GM21423 (cell line): ENCODE measurements around the gene SIM2.

ENCODE experiments used
- ATAC-seq: cut with Tn5 transposase; IDR thresholded peaks from one replicate; pipeline ENCODE4 v1.9.1; 2021; ENCODE audit warnings: mild to moderate bottlenecking, moderate library complexity; ENCODE audit not compliant: unreplicated experiment

Gene SIM2

DNA sequence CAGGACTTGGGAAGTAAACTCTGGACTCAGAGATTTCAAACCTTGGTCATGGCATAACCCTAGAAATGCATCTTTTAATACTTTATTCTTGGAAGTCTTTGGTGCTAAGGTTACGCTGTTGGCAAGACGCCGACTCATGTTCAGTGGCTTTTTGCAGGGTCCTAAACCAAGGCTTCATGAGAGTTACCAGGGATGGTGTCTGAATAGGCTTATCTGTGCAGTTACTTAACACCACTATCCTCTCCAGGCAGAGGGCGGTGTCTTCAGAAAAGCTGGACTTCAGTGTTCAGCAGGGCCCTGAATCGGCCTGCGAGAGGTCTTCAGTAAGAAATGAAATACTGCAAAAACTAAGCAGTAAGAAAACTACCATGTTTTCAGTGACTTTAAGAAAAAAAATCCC is 58.3 kb downstream of the SIM2 start:
- ATAC-seq = no peak

DNA sequence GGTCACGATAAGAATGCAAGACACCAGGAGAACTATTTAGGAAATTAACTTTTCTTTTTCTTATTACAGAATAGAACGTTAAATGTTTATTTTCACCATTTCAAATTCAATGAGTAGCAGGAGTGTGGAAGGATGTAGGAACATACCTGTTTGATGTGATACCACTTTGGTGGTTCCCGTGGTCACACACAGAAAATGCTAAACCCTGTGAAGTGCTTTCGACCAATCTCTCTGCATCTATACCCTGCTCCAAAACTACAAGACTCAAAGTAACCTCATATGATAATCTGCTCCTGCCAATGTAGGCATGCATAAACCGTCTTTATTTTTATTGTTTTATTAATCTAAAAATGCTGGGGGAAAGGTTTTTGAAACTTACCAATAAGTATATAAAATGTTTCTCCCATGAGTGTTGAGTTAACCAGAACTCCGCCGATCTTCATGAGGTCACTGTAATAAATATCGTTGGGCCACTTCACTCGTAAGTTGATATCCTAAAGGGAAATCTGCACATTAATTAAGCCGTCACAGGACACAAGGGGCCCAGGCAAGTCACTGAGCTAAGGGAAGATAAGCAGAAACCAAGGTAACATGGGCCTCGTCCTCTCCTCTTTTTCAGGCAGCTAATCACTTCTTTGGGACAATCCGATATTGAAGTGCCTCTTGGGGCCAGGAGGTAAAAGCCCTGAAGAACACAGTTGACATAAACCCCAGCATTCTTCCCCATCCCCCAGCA is 60.6 kb downstream of the SIM2 start:
- no peak for ATAC-seq

DNA sequence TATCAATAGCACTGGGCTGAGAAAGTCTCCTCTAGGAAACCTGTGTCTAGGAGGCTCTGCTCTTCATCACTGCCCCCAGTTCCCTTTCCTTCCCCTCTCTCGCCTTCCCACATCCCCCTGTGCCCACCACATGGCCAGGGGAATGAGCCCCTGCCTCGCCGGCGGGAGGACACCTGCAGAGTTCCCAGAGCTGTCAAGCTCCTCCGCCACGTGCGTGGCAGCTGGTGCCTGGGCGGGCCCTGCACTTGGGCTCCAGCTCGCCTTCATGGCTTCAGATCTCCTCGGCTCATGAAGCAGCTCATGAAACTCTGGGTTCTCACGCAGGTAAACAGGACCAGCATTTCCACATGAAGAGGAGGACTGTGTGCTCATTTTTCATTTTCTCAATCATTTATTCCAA is 62.8 kb downstream of the SIM2 start:
- ATAC-seq = no peak

DNA sequence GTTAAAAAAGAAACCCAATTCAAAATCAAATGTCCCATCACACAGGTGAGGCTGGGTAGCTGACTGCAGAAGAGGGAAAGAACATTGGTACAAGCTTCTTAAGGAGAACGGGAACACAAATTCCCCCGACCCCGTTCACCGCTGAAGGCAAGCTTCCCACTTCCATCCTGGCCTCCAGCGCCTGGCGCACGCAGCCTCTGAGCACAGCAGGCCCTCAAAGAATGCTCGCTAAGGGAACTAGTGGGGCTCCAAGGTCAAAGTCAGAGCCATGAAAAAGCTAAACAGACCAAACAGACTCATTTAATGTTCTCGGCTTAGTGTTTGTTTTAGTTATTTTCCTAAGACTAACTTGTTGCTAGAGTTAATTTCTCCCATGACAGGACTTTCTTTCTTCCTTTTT is 63.7 kb downstream of the SIM2 start:
- ATAC-seq = no peak

DNA sequence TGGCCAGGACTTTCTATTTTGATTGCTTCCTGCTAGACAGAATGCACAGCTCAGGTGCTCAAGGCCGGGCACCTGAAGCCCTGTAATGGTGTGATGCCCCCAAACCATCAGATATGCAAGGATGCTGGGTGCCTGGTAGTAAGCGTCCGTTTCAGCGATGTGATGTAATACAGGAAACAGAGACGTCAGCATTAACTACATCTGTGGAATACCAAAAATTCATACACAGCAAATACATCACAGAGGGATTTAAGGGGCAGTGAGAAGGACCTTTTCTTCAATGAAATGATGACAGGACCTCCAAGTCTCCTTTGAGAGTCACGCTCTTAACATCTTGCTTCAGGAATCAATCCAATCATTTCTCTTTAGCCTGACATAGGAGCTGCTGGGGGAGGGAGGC is 64.4 kb downstream of the SIM2 start:
- ATAC-seq = no peak

DNA sequence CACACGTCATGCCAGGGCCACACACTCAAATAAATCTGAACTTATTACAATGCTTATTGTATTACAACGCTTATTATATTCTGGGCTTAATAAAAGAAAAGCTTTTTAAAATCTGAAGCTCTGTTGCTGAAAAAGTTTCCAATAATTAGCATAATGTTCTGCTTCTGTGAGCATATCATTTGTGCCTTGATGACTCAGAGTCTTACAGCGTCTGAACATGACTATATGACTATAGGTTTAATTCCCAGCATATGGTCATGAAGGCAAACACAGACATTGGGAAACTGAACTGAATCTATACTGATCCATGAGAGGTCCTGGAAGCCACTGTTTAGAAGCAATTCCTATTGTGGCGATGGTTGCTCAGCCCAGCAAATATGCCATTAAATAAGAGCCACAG is 66.3 kb downstream of the SIM2 start:
- ATAC-seq = no peak

DNA sequence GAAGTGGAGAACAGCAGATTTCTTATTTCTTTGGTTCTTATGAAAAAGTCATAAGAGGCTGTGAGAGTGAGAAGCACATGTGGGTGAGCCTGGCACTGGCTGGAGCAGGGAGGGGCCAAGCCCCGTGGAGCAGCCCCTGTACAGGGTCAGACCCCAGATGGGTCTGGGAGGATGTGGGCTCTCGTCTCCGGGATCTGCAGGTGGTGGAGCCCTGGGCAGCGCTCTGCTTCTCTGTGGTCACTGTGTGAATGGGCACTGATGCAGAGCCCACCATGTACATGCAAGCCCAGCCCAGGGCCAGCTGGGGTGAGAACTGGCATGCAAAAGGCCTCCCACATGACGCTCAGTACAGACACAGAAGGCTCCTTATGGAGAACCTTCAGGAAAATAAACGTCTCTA is 67.6 kb downstream of the SIM2 start:
- ATAC-seq = no peak

DNA sequence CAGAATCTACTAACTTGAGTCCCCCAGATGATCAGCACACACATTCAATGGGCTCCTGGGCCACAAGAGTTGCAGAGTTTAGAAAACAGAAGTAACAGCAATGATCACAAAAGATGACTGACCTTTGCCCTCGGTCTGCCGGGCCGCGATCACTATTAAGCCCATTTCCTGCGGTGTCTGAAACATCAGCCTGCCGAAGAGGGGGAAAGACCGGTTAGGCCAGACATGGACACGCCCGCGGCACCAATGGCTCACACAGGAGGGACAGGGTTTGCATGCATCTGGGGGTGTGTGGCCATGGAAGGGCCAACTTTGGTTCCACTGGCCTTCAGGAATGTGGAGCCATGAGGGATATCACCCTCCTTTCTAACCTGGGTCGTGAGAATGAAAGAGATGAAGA is 68.2 kb downstream of the SIM2 start:
- no peak for ATAC-seq

DNA sequence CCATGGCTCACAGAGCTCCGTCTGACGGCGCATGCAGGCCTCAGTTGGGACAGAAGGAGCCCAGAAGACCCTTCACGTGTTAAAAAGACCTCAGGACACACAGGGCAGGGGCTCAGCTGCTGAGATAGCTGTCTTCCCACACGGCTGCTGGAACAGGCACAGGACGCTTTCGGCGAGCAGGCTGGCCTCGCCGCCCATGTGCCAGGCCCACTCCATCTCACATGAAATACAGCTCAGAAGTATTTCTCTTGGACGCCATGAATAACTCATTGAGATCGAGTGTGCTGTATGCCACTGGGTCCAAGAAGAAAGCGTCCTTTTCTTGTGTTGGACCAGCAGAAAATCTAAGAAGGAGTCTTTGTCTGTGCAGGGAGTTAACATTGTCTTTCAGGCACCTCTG is 69.6 kb downstream of the SIM2 start:
- ATAC-seq = no peak

DNA sequence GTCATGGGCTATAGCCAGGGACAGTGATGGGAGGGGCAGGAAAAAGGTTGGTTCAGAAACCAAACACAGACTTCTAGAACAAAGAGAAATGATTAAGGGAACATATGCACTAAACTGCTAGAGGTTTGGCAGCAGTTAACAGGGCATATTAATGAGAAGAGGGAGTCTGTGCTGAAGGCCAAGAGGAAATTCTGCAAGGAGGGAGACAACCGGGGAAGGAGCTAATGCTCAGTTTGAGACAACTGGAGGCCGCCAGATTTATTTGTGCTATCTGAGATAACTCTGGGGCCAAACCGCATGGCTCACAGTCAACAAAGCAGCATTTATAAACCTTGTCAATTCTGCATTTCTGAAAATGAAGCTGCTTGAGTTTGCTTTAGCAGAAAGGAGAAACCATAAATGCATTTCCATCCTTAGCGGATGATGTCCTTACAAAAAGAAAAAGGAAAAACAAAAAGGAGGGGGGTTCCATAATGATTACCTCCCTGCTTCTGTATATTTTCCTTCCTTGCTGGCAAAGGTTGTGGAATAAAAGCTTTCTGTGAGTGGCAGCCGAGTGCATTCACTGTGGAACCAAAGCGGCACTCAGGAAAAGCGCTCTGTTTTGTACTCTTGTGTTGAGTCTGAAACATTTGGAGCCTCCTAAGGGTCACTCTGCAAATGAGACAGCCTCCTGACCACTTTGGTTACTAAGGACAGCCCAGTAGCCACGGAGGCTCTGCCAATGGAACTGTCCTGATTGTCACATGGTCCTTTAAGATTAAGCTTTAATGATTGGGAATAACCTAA is 70.3 kb downstream of the SIM2 start:
- no peak for ATAC-seq

DNA sequence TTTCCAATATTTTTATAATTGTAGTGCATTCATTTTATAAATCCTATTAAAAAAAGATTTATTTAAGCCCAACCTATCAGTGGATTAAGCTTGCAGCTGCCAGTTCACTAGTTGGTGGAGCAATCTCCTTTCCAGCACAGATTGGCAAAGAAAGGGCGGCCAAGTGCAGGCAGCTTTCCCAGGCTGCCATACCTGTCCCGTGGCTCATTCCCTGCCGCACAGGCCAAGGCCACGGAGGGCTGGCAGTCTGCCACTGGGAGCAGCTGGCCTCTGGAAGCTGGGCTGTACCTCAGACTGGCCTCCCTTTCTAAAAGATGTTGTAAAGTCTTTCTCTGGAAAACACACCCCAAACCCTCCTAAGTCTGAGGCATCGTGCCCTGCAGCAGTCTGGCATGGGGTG is 74.2 kb downstream of the SIM2 start:
- no peak for ATAC-seq

DNA sequence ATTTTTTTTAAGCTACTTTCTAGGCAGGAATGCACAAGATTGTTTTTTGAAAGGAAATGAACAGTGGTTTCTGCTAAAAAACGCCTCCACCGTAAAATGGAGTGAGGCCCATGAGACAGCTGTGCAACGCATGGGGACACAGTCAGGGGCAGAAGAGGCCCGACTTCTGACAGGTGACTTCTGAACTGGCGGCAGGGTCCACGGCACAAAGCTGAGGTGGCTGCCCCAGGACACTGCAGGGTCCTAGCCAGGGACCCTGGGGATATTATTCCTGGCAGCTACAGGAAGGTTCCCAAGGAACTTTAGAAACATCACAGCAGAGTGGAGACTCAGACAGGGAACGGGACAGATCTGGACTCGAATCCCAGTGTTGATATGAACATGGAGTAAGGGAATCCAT is 75.1 kb downstream of the SIM2 start:
- ATAC-seq = no peak

DNA sequence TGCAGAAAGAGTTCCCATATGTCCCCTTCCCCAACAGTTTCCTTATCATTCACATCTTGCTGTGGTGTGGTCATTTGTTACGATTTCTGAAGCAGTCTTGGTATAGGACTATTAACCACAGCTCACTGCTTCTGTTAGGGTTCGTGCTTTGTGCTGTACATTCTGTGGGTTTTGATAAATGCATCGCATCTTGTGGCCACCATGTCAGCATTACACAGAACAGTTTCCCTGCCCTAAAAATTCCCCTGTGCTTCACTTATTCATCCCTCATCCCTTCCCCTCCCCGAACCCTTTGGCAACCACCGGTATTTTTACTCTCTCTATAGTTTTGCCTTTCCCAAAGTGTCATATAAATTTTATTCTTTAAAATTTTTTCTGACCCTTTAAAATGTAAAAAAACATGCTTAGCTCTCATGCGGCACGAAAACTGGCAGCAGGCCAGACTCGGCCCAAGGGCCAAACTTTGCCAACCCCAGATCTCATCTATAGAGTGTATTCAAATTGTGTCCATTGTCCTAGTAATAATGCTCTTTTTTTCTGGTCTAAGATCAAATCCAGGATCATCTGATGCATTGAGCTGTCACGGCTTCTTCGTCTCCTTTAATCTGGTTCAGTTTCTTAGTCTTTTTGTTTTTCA is 78.2 kb downstream of the SIM2 start:
- no peak for ATAC-seq

DNA sequence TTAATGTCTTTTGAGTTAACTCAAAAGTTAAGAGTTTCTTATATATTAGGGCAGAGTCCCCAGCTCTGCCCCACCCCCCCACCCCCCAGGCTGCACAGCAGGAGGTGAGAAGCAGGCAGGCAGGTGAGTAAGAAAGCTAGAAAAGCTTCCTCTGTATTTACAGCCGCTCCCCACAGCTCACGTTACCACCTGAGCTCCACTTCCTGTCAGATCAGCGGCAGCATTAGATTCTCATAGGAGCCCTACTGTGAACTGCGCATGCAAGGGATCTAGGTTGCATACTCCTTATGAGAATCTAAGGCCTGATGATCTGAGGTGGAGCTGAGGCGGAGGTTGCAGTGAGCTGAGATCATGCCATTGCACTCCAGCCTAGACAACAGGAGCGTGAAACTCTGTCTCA is 81.9 kb downstream of the SIM2 start:
- no peak for ATAC-seq

DNA sequence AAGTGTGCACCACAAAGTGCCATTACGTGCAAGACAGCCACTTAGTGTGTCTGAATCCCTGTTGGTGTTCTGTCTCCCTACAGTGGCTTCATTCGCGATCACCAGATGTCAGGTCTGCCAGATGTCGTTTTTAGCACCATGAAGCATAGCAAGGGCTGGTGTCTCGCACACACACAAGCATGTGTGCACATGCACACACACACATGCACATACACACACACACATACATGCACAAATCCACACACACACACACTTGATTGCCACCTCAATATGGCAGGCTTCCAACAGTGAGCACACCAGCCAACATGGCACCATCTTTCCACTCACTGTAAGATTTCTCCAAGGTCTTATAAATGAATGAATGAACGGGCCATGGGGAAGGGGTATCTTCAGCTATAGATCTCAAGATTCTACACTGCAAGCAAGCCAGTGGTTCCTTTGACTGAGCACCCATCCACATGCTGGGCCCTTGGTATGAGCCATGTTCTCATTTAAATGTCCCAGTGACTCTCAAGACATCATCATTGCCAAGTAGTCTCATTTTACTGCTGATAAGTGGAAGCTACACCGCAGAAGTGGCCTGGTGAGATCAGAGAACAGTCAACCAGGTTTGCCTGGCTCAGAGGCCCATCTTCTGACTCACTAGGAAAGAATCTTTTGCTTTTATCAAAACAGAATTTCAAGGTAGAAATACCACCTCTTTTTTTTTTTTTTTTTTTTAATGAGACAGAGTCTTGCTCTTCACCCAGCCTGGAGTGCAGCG is 84.9 kb downstream of the SIM2 start:
- ATAC-seq = no peak

DNA sequence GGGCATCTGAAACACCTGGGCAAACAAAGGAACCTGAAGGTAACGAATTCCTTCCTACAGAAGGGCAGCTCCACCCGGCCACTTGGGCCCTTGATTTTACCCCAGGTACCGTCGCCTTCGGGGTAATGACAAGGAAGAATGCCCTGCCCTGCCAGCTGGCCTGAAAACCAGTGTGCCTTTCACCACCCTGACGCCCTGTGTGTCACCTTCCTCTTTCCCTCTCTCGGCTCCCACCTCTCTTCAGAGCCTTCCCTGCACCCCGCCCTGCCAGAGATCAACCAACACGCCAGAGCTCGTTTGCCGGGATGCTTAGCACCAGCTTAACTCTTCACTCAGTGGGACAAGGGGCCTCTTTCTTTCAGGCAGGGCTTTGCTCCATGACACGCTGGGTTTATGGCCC is 86.0 kb downstream of the SIM2 start:
- ATAC-seq = no peak

DNA sequence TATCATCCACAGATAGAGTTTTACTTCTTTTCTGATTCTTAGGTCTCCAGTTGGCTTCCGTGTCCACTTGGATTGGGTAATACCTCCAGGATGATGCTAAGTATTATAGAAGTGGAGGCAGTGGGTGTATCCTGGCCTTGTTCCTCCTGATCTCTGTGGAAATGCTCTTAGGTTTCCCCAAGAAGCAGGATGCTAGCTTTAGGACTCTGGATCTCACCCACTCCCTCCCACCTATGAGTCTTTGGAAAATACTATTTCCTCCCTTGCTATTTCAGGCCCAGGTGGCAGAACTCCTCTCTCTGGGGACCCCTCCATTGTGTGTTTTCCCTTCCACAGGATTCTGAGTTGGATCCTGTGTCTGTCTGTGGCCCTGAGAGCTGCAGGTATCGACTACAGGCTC is 86.7 kb downstream of the SIM2 start:
- ATAC-seq = no peak

DNA sequence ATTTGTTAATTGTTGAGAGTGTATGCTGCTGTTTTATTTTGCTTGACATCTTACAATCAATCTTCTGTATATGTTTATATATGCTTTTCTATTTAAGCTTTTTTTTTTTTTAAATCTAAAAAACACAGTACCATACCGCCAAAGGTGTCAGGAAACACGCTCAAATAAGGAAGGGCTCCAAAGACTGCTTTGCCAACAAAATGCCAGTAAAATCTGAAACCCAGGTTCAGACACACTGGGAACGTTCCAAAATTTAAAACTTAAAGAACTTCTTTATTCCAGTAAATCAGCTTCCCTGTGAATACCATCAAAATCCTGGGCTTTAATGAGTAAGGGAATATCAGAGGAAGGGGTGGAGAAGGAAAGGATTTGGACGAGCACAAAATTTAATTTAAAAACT is 87.3 kb downstream of the SIM2 start:
- no peak for ATAC-seq

DNA sequence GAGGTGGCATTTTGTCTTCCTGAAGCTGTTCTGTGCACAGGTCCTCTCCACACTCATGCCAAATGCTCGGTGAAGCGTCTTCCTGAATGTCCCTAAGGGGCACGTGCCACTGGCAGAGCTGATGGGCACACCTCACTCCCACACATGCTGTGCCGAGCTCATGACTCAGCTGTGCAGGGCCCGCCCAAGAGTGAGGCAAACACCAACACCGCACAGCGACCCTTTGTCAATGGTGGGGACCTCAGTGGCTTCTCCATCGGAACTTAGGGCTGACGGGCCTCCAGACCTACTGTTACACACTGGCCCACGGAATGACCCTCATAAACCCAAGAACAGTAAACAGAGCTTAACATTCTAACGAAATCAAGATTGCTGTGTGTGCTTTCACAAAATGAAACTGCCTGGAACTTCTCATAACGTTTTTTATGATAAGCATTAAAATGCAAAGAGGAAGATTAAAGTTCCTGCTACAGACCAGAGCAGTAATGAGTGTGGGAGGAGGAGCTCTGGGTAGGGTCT is 89.3 kb downstream of the SIM2 start:
- ATAC-seq = no peak

DNA sequence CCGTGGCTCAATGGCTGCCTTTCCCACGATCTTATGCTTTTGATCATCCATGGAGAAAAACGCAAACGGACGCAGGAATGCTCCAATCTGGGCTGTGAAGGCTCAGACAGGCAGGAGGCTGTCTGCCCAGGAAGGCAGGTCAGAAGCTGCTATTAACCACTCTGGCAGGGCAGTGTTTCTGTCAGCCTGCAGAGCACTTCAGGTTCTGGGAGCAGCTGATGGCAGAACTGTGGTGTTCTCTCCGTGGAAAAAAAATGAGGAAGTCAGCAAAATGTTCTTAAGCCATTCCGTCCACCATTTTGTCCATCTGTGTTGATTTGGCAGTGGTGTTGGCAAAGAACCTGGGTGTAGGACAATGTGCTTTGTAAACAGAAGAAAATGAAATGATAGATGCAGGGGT is 91.7 kb downstream of the SIM2 start:
- no peak for ATAC-seq

DNA sequence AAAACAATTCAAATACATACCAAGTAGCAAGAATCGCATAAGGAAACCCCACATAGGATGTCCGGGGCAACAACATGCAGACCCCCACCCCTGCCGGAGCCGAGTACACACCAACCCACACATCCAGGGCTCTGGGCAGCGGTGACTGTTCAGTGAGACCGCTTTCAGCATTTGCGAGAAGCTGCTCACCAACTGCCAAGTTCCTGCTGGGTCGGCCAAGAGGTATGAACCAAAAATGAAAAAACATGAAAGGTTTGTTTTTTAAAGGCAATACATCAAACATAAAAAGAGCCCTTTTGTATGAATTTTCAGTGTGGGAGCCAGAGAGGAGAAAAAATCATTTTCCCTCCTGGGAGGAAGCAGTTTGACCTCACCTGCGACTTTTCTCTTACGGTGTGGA is 92.3 kb downstream of the SIM2 start:
- no peak for ATAC-seq
